DOHH2 (cell line): ENCODE data around the gene CFTR.

Source experiments
- EZH2phosphoT487 ChIP-seq: fragments of 200-600 bp; sonication (generic); IDR thresholded peaks from 2 replicates; pipeline ENCODE4 v1.6.1; 2017; ENCODE audit warnings: borderline replicate concordance, mild to moderate bottlenecking, antibody characterized with exemption, low read length, moderate library complexity, mixed read lengths
- TF ChIP-seq, protein P1 (sequence below): fragments of 200-600 bp; sonication (generic); IDR thresholded peaks from one replicate; pipeline ENCODE4 v1.5.1; 2014; ENCODE audit warnings: antibody characterized with exemption, mild to moderate bottlenecking, low read depth, low read length; ENCODE audit not compliant: poor library complexity, severe bottlenecking

DNA sequence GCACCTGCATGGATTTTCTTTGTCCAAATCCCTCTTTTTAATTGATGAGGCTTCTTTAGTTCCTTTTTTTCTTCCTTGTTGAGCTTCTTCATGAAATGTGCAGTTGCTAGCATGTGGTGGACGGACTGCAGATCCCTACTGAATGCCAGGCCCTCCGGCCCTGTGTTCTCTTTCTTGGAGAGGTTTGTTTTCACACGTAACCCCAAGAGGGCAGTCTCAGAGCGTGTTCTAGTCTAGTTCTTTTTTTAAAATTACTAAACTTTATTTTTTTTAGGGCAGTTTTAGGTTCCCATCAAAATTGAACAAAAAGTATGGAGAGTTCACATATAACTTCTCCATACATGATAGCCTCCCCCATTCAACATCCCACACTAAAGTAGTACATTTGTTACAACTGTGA, 190.0 kb downstream of the CFTR start:
- TF ChIP-seq, protein P1, sequence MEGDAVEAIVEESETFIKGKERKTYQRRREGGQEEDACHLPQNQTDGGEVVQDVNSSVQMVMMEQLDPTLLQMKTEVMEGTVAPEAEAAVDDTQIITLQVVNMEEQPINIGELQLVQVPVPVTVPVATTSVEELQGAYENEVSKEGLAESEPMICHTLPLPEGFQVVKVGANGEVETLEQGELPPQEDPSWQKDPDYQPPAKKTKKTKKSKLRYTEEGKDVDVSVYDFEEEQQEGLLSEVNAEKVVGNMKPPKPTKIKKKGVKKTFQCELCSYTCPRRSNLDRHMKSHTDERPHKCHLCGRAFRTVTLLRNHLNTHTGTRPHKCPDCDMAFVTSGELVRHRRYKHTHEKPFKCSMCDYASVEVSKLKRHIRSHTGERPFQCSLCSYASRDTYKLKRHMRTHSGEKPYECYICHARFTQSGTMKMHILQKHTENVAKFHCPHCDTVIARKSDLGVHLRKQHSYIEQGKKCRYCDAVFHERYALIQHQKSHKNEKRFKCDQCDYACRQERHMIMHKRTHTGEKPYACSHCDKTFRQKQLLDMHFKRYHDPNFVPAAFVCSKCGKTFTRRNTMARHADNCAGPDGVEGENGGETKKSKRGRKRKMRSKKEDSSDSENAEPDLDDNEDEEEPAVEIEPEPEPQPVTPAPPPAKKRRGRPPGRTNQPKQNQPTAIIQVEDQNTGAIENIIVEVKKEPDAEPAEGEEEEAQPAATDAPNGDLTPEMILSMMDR: no peak
- TF ChIP-seq EZH2phosphoT487: no peak
